HG02623 (cell line): ENCODE results near the gene ANTXR2.

Experiments used
- ATAC-seq: cut with Tn5 transposase; IDR thresholded peaks from one replicate; pipeline ENCODE4 v1.9.1; 2021; ENCODE audit warnings: moderate library complexity; ENCODE audit not compliant: unreplicated experiment

The ANTXR2 gene

DNA sequence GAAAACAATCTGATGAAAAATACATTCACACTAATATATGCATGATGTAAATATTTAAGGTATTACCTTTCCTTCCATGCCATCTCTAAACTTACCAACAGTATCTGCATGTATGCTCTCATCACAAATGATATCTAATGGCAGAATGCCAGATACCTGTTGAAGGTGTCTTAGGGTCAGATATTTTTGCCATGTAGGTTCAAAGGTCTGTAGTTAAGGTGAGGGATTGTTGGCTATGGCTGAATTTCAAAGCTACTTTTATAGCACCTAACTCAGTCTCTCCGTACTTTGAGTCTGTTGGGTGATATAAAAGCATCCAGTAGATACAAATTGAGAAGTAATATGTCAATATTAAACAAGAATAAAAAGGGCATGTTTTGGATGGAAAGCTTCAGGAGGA is 19.8 kb upstream of the ANTXR2 start:
- ATAC-seq = no peak

DNA sequence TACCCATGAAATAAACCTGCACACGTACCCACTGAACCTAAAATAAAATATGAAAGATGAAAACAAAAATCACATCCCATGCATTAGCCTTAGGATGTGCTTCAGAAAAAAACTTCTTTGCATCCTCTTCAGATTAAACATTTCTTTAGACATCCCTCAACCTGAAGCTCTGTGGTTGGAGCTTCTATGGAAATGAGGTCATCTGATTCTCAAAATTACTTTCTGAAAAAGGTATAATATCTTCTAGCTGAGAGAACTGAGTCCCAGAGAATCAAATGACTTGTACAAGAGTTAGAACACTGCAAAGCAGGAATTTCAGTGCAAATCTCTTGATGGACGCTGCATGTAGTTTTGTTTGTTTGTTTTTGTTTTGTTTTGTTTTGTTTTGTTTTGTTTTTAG is 19.1 kb upstream of the ANTXR2 start:
- no peak for ATAC-seq

DNA sequence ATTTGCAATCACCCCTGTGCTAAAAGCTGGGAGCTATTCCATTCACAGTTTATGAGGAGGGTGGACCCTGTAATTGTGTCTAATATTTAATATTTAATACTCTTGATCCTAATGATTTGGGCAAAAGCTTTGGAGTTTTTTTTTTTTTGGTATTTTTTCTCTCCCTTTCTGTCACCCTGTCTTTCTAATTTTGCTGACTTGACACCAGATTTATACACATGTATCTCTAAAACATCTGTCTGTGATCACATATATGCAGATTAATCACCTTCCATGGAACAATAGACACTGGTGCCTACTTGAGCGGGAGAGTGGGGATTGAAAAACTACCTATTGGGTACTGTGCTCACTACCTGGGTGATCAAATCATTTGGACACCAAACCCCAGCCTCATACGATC is 18.7 kb upstream of the ANTXR2 start:
- no peak for ATAC-seq

DNA sequence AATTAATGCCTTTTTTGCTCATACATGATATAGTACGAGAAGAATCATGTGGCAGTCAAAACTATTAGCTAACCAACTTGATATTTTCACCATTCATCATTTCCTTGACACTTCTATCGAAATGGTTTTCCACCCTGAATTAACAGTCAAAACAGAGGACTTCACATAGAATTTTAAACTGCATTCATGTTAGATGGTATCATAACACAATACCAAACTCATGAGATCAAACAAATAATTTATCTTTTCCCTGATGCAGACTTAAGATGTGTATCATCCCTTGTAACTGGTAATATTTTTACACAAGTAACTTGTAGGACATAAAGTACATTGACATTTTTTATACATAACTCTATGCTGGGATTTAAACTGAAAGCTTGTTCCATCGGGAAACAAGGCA is 18.2 kb upstream of the ANTXR2 start:
- ATAC-seq = no peak

GRCh38 chr4:80090090-80090489 is 17.1 kb upstream of the ANTXR2 start:
- no peak for ATAC-seq

GRCh38 chr4:80088471-80088870 is 15.4 kb upstream of the ANTXR2 start:
- no peak for ATAC-seq

DNA sequence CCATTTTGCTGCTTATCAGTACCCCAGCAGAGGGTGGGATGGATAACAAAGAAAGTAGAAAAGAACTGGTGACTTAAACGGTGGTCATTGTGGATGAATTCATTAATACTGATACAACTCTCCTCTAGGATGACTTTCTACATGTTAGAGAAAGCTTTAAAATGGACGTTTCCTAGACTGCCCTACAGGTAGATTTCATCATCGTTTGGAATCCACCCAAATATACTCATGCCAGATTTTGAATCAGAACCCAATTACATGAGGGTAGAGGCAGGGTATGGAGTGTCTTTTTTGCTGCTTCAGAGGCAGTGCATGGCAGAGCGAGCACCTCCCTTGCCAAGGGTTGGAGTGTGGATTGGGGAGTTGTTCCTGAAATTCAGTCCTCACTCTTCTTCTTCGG is 13.3 kb upstream of the ANTXR2 start:
- no peak for ATAC-seq

DNA sequence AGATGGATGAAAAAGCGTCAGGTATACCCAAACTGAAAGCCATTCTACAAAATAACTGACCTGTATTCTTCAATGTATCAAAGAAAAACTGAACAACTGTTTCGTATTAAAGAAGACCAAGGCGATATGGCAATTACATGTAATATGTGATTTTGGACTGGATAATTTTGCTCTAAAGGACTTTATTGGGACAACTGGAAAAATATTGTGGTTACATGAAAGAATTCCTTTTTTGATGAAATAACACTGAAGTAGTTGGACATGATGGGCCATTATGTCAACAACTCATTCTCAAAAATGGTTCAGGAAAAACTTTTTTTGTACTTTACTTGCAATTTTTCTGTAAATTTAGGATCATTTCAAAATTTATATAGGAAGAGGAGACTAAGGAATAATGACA is 12.1 kb upstream of the ANTXR2 start:
- no peak for ATAC-seq

DNA sequence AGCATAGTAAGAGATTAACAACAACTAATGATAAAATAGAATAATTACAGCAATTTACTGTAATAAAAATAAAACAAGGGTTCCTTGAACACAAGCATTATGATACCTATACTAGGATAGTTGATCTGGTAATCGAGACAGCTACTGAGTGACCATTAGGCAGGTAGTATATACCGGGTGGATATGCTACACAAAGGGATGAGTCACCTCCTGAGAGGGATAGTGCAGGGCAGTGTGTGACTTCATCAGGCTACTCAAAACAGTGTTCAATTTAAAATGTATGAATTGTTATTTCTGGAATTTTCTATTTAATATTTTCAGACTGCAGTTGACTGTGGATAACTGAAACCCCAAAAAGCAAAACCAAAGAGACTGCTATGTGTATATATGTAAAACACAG is 9.7 kb upstream of the ANTXR2 start:
- no peak for ATAC-seq

- no peak for ATAC-seq
Measured at GRCh38 chr4:80081566-80081965, 8.5 kb upstream of the ANTXR2 start.

DNA sequence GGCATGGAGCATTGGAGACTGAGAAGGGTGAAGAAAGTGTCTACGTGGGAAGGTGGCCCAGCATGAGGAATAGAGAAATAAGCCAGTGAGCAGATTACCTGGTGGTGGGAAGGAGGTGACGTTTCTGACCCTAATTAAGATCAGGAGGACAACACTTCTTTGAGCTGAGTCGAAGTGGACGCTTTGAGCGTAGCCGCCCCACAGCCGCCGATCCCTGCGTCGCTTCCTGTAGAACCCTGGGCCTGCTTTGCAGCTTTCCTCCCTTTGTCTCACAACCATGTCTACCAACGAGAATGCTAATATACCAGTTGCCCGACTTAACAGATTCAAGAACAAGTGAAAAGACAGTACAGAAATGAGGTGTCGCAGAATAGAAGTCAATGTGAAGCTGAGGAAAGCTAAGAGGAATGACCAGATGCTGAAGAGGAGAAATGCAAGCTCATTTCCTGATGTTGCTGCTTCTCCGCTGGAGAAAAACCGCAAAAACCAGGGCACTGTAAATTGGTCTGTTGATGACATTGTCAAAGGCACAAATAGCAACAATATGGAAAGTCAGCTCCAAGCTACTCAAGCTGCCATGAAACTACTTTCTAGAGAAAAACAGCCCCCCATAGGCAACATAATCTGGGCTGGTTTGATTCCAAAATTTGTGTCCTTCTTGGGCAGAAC is 6.4 kb upstream of the ANTXR2 start:
- no peak for ATAC-seq

DNA sequence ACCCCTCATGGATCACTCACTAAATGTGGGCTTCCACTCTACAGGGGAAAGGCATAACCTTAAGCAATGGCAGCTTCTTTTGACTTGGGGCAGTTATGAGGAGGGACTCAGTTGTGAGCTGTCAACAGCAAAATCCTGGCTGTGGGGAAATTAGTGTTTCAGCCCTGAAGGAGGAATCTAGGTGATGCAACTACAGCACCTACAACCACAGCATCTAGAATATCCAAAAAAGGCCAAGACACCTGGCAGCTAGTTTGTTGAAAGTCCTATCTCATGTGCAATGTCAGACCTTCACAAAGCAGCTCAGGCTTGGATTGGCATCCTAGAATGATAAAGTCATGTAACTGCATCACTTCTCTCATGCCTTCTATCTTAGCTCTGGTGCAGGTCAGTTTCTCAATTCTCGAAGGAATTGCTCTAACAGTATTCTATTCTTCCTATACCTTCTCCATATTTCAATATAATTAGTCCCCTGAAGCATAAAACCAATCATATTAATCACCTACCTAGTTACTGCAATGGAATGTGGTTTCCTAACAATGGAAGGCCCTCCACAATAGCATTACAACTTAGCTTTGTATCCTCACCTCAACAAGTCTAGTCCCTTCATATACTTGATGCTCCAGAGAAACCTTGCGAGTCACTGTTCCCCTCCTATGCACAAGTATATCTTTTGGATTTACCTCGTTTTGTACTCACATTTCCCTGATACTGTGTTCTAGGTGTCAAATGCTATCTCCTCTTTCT is 5.5 kb upstream of the ANTXR2 start:
- ATAC-seq = no peak

DNA sequence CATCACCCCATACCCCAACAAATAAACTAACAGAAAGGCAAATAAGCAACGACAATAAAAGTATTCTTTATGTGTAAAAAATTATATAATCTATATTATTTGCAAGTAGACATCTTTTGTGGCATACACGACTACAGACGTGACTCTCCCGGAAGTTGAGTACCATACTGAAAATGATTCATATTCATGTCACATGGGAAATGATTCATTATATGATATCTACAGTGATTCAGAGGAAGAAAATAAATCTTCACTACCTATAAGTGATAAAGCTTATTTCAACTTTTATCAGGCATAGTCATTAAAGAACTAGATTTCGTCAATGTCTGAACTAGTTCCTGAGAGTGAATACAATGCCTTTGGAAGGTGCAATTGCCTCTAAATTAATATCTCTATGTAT is 4.6 kb upstream of the ANTXR2 start:
- ATAC-seq = no peak

DNA sequence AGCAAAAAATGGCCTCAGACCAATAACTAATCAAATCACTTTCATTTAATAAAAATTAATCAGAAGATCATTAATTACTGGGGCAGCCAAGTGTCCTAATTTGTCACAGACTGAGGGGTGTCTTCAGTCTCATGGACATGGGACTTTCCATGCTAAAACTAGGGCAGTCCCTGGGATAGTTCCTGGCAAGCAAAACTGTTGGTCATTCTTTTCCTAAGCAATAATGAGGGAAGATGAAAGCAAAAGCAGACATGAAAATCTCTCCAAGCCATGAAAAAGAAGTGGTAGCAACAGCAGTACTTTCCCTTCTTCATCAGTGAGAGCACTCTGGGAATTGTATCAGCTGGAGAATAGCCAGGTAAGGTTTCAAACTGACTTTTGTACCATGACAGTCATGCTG is 3.7 kb upstream of the ANTXR2 start:
- no peak for ATAC-seq

- ATAC-seq = no peak
Measured at GRCh38 chr4:80075995-80076675, 3.1 kb upstream of the ANTXR2 start.

GRCh38 chr4:80074651-80075050 is 1.6 kb upstream of the ANTXR2 start:
- ATAC-seq = no peak

- ATAC-seq = no peak
Measured at GRCh38 chr4:80074069-80074468, 1.0 kb upstream of the ANTXR2 start.

GRCh38 chr4:80073473-80074008 is 512 bp upstream of the ANTXR2 start:
- peak; percentile 39 for ATAC-seq

- ATAC-seq = peak; percentile 11
Measured at GRCh38 chr4:80072228-80072743, 743 bp downstream of the ANTXR2 start.

GRCh38 chr4:80071604-80072227 is 1.3 kb downstream of the ANTXR2 start:
- peak; percentile 26 for ATAC-seq

GRCh38 chr4:80070880-80071603 is 2.0 kb downstream of the ANTXR2 start:
- no peak for ATAC-seq
